G401 (cell line): Measurements from ENCODE around the gene CACUL1. TPM values are rescaled to one million over a fixed set of nuclear protein-coding genes. Genes with fewer than 3 reads are reported as not detected.
"Not testable (repeated sequence)": the region's sequence is repeated elsewhere in the genome, so short reads cannot be mapped to it uniquely, and the experiment has no call there.

Source experiments
- DNase-seq: peaks from one replicate; pipeline ENCODE4 v3.0.0-alpha.2; 2015; ENCODE audit warnings: low spot score
- in situ Hi-C: cut with HindIII; loops from 2 replicates; pipeline ENCODE4 v1.10.0; 2016; ENCODE audit warnings: low sequenced_read_pairs, mixed read lengths
- total RNA-seq: library from RNA; depleted of rRNA; stranded (reverse); fragments of >200 nt; shearing (Covaris generic); gene quantifications from 2 replicates; pipeline ENCODE4 v1.2.3, GENCODE V29; 2014; rRNA removed

Gene CACUL1
- 41.2 and 46.2 TPM in 2 replicates for total RNA-seq

GRCh38 chr10:118754556-118755423 lies at the start of gene CACUL1:
TSS of gene CACUL1 (minus strand) at chr10:118754970. CDS start at chr10:118754762, 208 bp downstream.
- in situ Hi-C loops = no loop called here
- peak; percentile 100 for DNase-seq

GRCh38 chr10:118804262-118804773 lies 49.5 kb upstream of the CACUL1 start:
- in situ Hi-C loops = no loop called here
- no peak for DNase-seq

GRCh38 chr10:118802126-118802793 lies 47.5 kb upstream of the CACUL1 start:
- DNase-seq = no peak
- in situ Hi-C loops = no loop called here

- in situ Hi-C loops = no loop called here
- no peak for DNase-seq
Observed at GRCh38 chr10:118800920-118801319, 46.1 kb upstream of the CACUL1 start.

- in situ Hi-C loops = no loop called here
- DNase-seq = no peak
Observed at GRCh38 chr10:118799777-118800176, 45.0 kb upstream of the CACUL1 start.

- in situ Hi-C loops = no loop called here
- DNase-seq = no peak
Observed at GRCh38 chr10:118798231-118798662, 43.5 kb upstream of the CACUL1 start.

- DNase-seq, in situ Hi-C loops: not testable (repeated sequence)
Observed at GRCh38 chr10:118794971-118795370, 40.2 kb upstream of the CACUL1 start.

GRCh38 chr10:118793545-118793944 lies 38.8 kb upstream of the CACUL1 start:
- no peak for DNase-seq
- in situ Hi-C loops = no loop called here

GRCh38 chr10:118792526-118792925 lies 37.8 kb upstream of the CACUL1 start:
- in situ Hi-C loops = no loop called here
- DNase-seq = no peak

GRCh38 chr10:118790058-118790457 lies 35.3 kb upstream of the CACUL1 start:
- in situ Hi-C loops = no loop called here
- DNase-seq = no peak

- DNase-seq = no peak
- in situ Hi-C loops = no loop called here
Observed at GRCh38 chr10:118785551-118785950, 30.8 kb upstream of the CACUL1 start.

- in situ Hi-C loops = no loop called here
- DNase-seq = no peak
Observed at GRCh38 chr10:118783776-118784545, 29.2 kb upstream of the CACUL1 start.

GRCh38 chr10:118782916-118783465 lies 28.2 kb upstream of the CACUL1 start:
- in situ Hi-C loops = not testable (repeated sequence)

GRCh38 chr10:118781541-118781940 lies 26.8 kb upstream of the CACUL1 start:
- peak; percentile 92 for DNase-seq
- in situ Hi-C loops = no loop called here

More at GRCh38 chr10:118782916-118783465, 28.2 kb upstream of the CACUL1 start:
- DNase-seq = not testable (repeated sequence)

- no peak for DNase-seq
- in situ Hi-C loops = no loop called here
Observed at GRCh38 chr10:118778727-118779126, 24.0 kb upstream of the CACUL1 start.

- no peak for DNase-seq
- in situ Hi-C loops = no loop called here
Observed at GRCh38 chr10:118776960-118777359, 22.2 kb upstream of the CACUL1 start.

- in situ Hi-C loops = no loop called here
- no peak for DNase-seq
Observed at GRCh38 chr10:118776033-118776432, 21.3 kb upstream of the CACUL1 start.

GRCh38 chr10:118775478-118775877 lies 20.7 kb upstream of the CACUL1 start:
- DNase-seq = no peak
- in situ Hi-C loops = no loop called here

GRCh38 chr10:118773041-118773440 lies 18.3 kb upstream of the CACUL1 start:
- no peak for DNase-seq
- in situ Hi-C loops = no loop called here
